HG03097 (cell line): ENCODE results near the gene ALG6.

ENCODE experiments used
- ATAC-seq: cut with Tn5 transposase; IDR thresholded peaks from one replicate; pipeline ENCODE4 v1.9.1; 2021; ENCODE audit not compliant: unreplicated experiment, low FRiP score

ALG6 gene

GRCh38 chr1:63367215-63368103, at the start of gene ALG6:
Gene ALG6 (plus strand): TSS chr1:63367627. CDS start chr1:63370978, 3,351 bp downstream.
- peak; percentile 93 for ATAC-seq

DNA sequence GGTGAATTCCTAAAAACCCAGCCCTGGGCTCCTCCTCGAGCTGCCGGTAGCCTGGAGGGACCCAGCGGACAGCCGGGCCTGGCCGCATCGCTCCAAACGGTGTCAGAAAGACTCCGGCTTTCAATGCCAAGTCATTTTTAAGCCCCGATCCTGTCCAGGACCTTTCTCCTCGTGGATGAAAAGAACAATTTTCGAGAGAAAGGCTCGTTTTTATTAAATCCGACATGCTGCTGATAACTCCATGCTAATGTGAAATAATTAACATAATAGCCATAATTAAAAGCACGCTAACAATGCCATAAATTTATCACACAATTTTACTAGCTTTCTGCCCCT, 49.6 kb upstream of the ALG6 start:
- no peak for ATAC-seq

DNA sequence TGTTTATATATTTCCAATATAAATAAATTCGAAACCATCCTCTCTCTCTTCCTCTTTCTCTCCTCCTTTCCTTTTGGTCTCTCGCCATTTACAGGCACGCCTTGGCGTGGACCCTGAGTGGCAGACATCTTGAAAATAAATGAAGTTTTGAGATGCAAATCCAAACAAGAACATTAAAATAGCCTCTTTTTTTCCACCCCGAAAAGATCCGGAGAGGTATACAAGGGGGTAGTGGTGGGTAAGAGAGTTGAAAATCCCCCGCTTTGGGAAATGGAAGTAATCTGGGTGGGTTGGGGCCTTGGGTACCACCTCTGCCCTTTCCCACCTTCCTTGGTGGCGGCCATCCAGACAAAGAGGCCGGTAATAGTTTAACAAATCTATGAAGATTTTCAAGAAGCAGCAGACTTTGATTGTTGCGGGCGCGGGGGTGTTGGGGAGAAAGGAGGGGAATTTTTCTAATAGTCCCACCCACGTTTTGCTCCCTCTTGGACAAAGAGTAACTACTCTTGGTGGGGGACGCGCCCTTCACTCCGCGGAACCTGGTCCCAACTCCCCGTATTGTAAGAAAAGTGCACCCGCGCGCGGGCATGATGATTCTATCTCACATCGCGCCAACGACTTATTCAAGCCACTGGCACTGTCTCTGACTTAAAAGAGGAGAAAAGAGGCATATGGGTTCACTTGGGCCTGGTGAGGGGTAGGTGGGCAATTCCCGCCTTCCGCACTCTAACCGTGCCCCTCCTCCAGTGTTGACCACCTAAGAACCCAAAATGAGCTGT, 49.0 kb upstream of the ALG6 start:
- ATAC-seq, result no peak

DNA sequence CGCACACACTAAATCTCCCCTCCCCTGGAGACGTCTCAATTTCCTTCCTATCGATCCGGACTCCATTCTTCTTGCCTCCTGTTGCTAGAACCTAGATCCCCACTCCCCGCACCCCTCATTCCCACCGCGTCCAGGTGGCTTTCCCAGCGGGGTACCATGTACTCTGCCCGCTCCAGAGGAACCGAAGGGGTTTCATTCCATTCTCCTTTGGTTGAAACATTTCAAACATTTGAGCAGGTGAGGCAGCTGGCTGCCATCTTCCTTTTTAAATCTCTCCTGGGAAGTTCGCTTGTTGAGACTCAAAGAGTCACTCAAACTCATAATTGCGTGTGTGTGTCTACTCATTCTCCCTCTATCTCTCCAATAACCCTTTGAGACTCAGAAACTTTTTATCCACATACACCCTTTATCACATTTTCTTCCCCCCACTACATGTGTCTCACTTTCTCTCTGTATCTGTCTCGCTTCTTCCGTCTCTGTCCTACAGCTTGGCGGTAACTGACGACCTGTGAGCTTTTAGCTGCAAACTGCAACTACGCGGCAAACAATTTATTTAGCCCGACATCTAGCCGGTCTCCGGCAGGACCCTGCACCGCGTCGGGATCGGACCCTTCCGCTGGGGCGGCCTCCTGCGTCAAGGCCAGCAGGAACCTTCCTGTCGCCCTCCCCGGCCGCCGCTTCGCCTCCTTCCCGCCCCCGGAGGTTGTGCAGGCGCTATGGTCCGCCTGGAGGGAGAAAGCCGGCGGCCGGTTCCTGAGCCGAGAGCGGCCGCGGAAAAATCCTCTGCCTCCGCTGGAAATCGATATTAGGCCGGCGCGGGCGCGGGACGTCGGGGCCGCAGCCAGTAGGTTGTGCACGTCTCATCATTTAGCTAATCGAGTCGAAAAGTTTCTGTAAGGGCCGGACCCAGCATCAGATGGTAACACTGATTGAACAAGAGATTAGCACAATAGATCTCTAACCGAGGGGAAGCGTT, 48.1 kb upstream of the ALG6 start:
- ATAC-seq, result no peak

- ATAC-seq, result no peak
These were observed 47.3 kb upstream of the ALG6 start for GRCh38 chr1:63320022-63320721.

DNA sequence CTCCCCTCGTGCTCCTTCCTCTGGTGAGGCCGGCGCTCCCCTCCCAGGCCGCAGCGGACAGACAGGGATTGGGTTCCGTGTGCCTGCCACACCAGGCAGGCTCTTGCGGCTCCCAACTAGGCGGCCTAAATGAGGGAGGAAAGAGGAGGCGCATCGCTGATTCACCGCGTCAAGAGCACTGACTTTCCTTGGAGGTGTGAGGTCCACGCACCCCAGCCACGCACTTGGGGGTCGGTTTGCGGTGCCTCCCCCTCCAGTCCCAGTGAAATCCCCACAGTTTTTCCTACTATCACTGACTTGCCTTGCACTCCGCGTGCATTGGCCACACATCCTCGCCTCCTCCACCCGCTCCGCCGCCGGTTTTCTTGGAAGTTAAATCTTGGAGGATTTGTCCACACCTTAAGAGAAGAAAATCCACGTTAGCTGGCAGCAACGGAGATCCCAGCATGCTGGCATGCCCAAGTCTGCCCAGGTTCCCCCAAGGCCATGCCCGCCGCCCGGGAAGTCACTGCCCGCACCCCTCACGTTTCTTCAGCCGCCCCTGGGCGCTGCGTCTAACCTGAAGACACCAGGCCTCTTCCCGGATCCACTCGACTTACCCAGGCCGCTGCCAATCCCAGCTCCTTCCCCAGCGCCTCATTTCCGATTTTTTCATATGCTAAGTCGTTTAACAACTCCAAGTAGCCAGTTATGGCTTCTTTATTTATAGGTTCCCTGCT, 46.2 kb upstream of the ALG6 start:
- no peak for ATAC-seq

DNA sequence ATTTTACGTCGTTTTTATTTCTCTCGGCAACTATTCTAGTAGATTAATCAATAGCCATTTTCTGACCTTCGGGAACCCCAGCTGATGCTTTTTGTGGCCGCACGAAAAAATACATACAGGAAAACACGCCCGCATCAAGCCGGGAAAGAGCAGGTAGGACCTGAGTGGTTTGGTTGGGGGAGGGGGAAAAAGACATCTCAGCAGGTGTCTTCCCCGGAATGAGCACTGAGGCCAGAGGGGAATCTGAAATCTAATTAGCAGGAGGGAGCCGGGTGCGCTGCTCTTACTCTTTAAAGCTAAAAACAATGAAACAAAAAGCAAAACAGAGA, 45.7 kb upstream of the ALG6 start:
- ATAC-seq, result no peak

DNA sequence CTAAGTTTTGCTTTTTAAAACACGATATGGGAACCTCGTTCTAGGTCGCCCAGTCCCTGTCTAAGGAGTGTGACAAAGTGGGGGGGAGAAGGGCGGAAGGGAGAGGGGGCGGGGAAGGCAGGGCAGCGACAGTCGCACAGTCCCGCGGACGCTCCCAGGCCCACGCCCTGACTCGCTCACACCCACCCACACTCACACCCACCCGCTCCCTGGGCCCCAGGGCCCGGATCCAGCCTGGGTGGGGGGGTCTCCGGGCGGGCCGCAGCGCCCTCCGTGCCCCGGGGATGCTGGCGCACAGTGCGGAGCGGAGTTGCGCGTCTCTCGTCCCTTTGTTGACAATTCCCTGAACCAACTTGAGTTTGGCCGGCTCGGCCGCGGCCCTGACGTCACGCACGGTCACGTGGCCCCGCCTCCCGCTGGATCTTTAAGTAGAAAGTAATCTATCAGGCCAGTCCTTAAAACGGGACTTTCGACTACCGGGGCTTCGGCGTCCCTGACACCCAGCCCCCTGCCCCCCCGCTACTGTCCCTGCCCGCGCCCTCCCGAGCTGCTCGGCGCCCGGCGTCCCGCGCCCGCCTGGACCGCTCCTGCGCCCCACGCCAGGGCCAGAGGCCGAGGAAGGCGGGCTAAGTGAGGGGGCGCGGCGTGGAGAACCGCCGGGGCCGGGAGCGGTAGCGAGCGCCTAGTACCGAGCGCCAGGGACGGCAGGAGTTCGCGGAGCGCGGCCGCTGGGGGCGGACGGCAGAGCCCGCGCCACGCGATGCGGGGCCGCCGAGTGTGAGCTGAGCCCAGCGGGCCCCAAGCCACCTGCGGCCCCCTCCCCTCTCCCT, 45.1 kb upstream of the ALG6 start, which contains the start of gene FOXD3:
TSS of gene FOXD3 (plus strand) at position 454 of the 830 bp plus-strand sequence. CDS start 492 bp downstream, outside the sequence.
- ATAC-seq, result no peak

DNA sequence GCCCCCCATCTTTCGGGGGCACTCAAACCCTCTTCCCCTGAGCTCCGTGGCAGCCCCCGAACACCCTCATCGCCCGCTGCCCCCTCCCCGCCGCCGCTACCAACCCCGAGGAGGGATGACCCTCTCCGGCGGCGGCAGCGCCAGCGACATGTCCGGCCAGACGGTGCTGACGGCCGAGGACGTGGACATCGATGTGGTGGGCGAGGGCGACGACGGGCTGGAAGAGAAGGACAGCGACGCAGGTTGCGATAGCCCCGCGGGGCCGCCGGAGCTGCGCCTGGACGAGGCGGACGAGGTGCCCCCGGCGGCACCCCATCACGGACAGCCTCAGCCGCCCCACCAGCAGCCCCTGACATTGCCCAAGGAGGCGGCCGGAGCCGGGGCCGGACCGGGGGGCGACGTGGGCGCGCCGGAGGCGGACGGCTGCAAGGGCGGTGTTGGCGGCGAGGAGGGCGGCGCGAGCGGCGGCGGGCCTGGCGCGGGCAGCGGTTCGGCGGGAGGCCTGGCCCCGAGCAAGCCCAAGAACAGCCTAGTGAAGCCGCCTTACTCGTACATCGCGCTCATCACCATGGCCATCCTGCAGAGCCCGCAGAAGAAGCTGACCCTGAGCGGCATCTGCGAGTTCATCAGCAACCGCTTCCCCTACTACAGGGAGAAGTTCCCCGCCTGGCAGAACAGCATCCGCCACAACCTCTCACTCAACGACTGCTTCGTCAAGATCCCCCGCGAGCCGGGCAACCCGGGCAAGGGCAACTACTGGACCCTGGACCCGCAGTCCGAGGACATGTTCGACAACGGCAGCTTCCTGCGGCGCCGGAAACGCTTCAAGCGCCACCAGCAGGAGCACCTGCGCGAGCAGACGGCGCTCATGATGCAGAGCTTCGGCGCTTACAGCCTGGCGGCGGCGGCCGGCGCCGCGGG, 44.2 kb upstream of the ALG6 start:
- ATAC-seq, result no peak

- ATAC-seq, result no peak
These were observed 43.3 kb upstream of the ALG6 start for GRCh38 chr1:63323865-63324778.

DNA sequence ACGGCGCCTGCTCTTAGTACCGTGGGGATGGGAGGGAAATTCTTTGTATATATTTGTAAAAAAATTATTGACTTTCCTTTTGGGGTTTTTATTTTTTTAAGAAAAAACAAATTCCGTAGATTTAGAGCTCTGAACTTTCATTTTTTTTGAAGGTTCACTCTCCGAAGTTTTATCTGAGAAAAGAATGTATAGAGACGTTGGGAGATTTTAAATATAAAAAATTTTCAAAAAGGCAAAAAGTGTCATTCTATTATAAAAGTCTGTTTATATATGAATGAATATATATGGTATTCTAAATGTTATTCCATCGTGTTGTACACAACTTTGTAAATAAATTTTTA, 42.7 kb upstream of the ALG6 start:
- ATAC-seq, result no peak

DNA sequence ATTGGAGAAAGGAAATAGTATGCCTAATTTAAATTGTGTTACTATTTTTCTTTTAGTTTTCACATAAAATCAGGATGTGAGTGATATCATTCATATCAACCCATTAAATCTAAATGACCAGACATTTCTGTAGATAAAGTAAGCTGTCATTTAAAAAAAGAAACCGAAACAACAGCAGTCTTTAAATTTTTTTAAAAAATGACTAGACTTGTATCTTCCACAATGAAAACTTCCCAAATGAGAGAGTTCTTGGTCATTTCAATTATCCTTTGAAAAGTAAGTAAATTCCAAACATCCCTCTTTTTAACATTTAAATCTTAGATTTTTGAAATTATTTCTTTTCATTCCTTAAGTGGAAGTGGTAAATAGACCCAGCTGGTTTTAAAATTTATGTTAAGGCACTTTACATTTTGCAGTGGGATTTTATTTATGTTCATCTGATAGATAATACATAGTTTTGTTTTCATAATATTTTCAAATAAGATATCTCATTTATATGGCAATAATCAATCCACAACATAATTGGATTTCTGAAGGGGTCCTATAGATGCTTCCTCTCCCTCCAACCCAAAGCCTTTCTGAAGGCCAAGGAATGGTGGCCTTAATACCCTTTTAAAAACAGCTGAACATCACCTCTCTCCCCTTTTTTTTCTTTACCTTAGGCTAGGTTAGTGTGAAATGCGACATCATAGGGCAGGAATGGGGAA, 42.0 kb upstream of the ALG6 start:
- no peak for ATAC-seq

DNA sequence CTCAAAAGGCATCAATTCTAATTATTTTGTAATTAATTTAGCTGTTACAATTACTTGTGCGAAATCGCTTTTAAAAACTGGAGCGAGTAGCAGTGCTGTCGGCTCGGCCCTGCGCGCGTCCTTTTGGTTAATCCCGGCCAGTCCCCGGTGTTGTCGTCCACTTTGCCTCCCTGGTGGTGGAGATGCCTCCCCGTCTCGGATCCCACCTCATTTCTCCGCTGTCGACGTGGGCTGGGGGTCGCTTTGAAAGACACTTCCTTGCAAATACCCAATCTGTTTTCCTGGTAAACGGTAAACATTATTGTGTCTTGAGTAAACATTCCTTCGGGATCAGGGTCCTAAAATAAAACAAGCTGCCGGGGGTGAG, 41.3 kb upstream of the ALG6 start:
- no peak for ATAC-seq

DNA sequence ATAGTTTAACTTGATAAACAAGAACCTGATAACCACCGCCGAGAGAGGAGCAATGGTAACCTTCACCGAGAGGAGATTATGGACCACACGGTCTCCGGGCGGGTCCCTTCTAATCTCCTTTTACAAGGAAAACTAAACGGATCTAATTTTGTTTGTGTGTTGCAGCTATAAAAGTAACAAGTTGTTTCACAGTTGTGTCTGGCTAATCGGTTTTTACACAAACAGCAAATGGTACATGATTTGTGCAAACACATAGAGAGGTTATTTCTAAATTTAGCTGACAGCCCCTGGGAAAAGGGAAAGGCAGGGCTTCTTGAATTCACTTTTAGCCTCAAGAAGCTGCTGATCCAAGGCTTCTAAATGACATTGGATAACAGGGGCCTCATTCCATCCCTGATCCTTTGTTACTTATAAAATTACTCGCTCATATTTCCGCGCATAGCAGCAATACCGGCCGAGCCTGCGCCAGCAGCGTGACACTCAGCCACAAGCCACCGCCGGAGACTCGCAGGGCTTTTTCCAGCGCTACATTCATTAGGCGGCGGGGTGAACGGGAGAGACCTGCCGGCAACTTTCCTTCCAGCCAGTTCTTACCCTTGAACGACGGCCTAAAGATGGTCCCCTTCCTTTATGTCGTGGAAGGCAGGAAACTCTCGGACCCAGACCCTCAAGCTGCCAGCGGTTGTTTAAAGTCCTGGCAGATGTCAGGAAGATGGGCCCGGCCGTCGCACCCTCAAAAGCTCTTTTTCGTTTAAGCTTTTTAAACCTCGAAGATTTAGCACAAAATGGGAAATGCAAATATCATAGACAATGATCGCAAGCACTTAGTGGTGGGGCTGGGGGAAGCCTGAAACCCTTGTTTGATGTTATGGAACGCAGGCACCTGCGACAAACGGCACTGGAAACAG, 40.7 kb upstream of the ALG6 start:
- ATAC-seq, result no peak

DNA sequence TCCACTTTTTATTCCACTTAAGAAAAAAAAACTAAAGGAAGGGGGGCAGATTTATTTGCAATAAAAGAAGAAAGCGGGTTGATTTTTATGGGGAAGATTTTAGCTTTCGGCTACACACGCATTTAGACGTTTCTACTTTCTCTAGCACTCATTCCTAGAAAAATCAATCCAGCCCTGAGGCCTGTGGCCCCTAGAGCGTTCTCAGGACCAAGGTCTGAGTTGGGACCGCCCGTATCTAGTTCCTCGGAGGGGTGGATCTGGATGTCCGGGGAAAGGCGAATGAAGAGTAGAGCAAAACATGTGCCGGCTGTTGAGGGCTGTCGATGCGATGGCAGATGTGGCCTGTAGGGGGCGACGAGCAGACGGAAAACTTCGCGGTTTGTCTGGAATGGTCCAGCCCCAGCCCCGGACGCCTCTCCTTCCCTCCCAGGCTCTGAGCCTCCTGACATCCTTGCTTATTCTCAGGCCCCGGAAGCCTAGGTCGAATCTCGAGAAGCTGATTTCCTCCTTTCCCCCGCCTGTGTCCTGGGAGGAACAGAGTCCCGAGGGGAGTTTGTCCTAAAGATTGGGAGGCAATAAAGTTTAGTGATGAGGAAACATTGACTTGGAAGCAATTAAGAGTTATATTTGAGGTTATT, 39.9 kb upstream of the ALG6 start:
- ATAC-seq, result no peak
